ENCODE data around the gene KCNMB1.

DNA sequence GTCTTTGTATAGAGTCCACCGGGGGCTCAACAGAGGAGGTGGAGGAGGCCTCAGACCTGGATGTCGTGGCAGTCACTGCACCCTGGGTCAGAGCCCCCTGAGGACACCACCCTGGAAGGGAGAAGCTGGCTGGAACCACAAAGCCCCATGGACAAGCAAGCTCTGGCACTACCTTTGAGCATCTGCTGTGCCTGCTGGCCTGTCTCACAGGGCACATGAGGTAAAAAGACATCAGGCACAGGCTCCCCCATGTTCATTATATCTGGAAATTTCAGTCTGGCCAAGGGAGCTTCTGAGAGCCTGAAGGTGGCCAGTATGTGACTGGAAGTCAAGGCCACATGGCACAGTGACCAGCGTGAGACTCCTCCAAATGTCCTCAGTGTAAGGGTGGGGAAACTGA lies 22.9 kb downstream of the KCNMB1 start:
- TF ChIP-seq, protein P1, sequence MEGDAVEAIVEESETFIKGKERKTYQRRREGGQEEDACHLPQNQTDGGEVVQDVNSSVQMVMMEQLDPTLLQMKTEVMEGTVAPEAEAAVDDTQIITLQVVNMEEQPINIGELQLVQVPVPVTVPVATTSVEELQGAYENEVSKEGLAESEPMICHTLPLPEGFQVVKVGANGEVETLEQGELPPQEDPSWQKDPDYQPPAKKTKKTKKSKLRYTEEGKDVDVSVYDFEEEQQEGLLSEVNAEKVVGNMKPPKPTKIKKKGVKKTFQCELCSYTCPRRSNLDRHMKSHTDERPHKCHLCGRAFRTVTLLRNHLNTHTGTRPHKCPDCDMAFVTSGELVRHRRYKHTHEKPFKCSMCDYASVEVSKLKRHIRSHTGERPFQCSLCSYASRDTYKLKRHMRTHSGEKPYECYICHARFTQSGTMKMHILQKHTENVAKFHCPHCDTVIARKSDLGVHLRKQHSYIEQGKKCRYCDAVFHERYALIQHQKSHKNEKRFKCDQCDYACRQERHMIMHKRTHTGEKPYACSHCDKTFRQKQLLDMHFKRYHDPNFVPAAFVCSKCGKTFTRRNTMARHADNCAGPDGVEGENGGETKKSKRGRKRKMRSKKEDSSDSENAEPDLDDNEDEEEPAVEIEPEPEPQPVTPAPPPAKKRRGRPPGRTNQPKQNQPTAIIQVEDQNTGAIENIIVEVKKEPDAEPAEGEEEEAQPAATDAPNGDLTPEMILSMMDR (IDR thresholded peaks at IDR 0.05): no peak
- no peak for TF ChIP-seq EZH2 (IDR thresholded peaks at IDR 0.05)

Measured in neural progenitor cell (in vitro differentiated cells).